Neural progenitor cell (in vitro differentiated cells): ENCODE data around the gene SERPINA12.

Source experiments
- EZH2 ChIP-seq: fragments of 200-600 bp; sonication (generic); IDR thresholded peaks from 2 replicates; pipeline ENCODE4 v1.6.1; 2017; ENCODE audit warnings: antibody characterized with exemption, mild to moderate bottlenecking, moderate library complexity
- EZH2phosphoT487 ChIP-seq: fragments of 200-600 bp; sonication (generic); IDR thresholded peaks from 2 replicates; pipeline ENCODE4 v1.6.1; 2017; ENCODE audit warnings: antibody characterized with exemption
- TF ChIP-seq, protein P1 (sequence below): fragments of 200-600 bp; sonication (generic); IDR thresholded peaks from 2 replicates; pipeline ENCODE4 v1.5.1; 2017; ENCODE audit warnings: antibody characterized with exemption, mild to moderate bottlenecking

DNA sequence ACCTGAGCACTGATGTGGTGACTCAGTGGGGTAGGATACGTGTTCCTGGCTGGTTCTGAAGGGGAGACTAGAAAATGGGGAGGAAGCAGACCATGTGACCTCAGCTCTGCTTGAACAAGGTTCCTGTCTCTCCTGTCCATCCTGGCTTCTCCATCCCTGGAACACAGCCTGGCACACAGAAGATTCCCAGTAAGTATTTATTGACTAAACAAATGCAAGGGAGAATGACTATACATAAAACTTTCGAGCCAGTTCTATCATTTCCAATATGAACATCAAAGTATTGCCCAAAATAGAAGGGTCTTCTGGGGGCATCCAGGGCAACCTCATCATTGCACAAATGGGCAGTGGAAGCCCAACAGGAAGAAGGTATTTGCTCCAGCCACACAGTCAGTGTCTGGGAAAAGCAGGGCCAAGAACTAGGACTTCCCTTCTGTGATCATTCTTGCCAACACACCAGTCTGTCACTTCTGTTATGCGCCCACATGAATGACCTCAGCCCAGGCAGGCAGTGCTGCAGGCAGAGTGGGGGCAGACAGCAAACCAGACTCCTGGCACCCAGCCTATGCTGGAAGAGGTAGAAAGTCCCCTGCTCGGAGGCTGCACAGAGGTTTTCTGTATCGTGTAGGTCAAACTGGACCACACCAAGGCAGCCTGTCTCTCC, 27.7 kb downstream of the SERPINA12 start:
- TF ChIP-seq, protein P1, sequence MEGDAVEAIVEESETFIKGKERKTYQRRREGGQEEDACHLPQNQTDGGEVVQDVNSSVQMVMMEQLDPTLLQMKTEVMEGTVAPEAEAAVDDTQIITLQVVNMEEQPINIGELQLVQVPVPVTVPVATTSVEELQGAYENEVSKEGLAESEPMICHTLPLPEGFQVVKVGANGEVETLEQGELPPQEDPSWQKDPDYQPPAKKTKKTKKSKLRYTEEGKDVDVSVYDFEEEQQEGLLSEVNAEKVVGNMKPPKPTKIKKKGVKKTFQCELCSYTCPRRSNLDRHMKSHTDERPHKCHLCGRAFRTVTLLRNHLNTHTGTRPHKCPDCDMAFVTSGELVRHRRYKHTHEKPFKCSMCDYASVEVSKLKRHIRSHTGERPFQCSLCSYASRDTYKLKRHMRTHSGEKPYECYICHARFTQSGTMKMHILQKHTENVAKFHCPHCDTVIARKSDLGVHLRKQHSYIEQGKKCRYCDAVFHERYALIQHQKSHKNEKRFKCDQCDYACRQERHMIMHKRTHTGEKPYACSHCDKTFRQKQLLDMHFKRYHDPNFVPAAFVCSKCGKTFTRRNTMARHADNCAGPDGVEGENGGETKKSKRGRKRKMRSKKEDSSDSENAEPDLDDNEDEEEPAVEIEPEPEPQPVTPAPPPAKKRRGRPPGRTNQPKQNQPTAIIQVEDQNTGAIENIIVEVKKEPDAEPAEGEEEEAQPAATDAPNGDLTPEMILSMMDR: no peak
- TF ChIP-seq EZH2 (no peak), EZH2phosphoT487 (no peak)
